HG03064 (cell line): ENCODE results near the gene PAQR3.

Experiments used
- ATAC-seq: cut with Tn5 transposase; IDR thresholded peaks from one replicate; pipeline ENCODE4 v1.9.1; 2021; ENCODE audit warnings: low read depth; ENCODE audit not compliant: unreplicated experiment

PAQR3 gene

GRCh38 chr4:78938868-78939666 is at the start of gene PAQR3:
Gene PAQR3, minus strand, starts transcription at chr4:78939438. Its CDS starts 214 bp downstream, at chr4:78939224.
- ATAC-seq: peak; percentile 99

DNA sequence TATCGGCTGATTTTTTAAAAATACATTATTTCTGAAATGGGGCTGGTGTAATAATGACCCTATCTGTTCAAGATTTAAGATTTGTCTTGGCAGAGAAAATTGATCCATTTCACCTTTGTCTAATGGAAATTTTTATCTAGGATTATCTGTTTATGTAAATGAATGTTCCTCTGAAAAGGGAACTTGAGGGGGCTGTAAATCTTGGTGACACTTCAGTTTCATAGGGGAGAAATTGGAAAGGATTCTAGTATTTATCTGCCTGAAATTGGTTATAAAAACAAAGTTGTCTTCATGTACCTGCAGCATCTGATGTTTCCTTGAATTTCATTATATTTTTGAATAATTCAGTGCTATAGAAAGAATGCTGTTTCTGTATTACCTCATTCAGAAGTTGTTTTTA is 48.4 kb upstream of the PAQR3 start:
- ATAC-seq: no peak

DNA sequence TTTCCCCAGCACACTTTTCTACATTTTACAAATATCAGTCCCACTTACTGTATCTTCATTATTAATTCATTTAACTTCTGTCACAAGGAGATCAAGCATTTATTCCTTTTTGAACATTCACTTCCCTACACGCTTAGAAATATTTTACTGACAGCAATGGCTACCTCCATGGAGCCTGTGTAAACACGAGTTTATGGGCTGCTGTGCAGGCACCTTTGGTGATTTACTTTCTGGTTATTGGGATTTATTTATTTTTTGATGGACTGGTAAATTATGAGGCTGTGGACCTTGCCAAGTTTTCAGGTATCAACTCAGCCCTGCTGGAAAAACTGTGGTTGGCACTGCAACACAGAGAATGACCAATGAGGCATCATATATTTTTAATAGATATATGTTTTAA is 45.4 kb upstream of the PAQR3 start:
- ATAC-seq: no peak

GRCh38 chr4:78975865-78976264 is 36.6 kb upstream of the PAQR3 start:
- ATAC-seq: no peak

- no peak for ATAC-seq
Observed at GRCh38 chr4:78971776-78972175, 32.5 kb upstream of the PAQR3 start.

- no peak for ATAC-seq
Observed at GRCh38 chr4:78971326-78971725, 32.1 kb upstream of the PAQR3 start.

GRCh38 chr4:78962597-78963115 is 23.4 kb upstream of the PAQR3 start:
- ATAC-seq: no peak

- ATAC-seq: no peak
Observed at GRCh38 chr4:78960926-78961325, 21.7 kb upstream of the PAQR3 start.

GRCh38 chr4:78956975-78957374 is 17.7 kb upstream of the PAQR3 start:
- ATAC-seq: no peak

- no peak for ATAC-seq
Observed at GRCh38 chr4:78953769-78954666, 14.8 kb upstream of the PAQR3 start.

- no peak for ATAC-seq
Observed at GRCh38 chr4:78953231-78953630, 14.0 kb upstream of the PAQR3 start.

DNA sequence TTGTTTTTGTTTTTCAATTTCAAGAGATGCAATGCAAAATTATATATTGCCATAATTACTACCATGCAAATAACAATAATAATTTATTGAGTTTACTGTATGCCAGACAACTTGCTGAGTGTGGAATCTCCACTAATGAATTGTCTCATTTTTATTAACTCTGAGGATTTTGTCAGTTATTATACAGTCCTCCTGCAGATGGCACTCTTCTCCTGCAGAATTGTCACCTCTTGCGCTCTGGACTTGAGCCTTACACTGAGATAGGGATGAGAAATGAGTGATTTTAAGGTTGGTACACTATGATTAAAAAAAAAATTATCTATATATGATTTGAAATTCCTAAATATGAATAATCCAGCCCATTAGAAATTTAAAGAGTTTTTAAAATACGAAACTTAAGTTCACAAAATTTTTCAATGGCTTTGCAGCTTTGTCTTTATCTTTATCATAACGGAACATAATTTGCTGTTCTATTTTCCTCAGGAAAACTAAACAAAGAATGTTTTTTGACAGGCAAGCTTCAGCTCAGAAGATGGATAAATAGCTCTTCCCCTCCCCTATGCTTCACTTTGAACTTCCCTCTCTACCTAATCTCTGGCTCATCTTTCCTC is 12.7 kb upstream of the PAQR3 start:
- no peak for ATAC-seq

DNA sequence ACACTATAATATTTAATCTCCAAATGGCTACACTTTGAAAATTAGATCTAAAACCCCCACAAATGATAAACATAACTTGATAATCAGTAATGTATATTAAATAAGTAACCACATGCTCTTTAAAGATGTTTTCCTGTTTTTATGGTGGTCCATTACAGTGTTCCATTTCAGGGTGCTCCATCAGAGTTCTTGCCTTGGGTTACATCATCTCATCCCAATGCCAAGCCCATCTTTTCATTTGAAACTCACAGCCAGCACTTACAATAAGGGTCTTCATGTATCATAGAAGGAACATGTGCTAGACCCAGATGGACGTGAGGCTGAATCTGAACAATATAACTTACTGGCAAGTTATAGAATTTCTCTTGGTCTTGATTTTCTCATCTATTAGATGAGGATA is 10.5 kb upstream of the PAQR3 start:
- ATAC-seq: no peak

- ATAC-seq: no peak
Observed at GRCh38 chr4:78945651-78946179, 6.5 kb upstream of the PAQR3 start.

GRCh38 chr4:78944381-78944780 is 5.1 kb upstream of the PAQR3 start:
- ATAC-seq: no peak

DNA sequence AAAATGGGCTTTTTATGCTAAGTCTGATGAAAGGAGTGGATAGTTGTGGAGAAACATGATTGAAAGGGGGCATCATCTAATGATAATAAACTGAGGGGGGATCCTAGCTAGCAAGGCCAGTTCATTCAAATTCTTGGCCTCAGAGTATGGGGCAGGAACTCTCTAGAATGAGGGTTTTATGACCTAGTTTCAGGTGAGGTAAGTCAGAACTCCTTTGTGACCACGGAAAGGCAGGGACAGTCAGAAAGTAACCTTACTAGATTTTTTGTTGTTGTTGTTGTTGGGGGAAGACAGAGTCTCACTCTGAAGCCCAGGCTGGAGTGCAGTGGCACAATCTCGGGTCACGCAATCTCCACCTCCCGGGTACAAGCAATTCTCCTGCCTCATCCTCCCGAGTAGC is 1.5 kb upstream of the PAQR3 start:
- no peak for ATAC-seq

GRCh38 chr4:78939667-78940008 is 400 bp upstream of the PAQR3 start:
- ATAC-seq: no peak

DNA sequence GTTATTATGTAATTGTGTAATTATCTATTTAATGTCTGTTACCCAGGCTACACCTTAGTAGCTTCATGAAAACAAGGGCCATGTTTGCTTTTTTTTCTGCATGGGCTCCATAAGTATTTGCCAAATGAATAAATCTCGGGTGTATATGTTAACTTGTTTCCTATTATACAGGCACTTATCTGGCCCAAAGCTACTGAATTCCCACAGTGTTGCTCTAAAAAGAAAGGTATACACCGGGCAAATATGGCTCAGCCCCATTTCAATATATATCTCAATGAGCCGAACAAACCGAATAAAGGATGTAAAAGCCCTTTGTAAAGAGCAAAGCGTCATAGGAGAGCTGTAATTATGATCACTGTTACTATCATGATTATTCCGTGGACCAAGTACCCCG is 767 bp downstream of the PAQR3 start:
- no peak for ATAC-seq

DNA sequence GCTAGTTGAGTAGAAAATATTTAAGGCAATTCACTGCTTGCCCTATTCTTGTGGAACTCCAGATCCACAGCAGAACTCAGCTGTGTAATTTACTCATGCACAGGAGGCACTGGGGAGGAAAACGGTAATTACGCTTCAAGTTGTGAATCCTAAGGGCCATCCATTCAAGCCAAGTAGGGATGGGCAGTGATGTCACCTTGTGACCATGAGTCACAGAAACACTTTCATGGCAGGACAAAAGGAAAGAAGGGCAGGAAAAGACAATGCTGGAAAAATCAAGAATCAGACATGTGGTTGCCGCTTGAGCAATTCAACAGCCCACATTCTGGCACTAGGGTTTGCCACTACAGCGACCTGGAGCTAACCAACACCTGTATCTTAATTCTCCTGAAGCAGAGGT is 1.4 kb downstream of the PAQR3 start:
- ATAC-seq: no peak

GRCh38 chr4:78936989-78937388 is 2.2 kb downstream of the PAQR3 start:
- no peak for ATAC-seq
